GM19240 (cell line): Measurements from ENCODE around the gene GBF1.
"Not testable (repeated sequence)": the region's sequence is repeated elsewhere in the genome, so short reads cannot be mapped to it uniquely, and the experiment has no call there.

ENCODE experiments used
- DNase-seq: peaks from one replicate; pipeline ENCODE4 v3.0.0; 2011; ENCODE audit warnings: low spot score; ENCODE audit not compliant: insufficient read length

The GBF1 gene

DNA sequence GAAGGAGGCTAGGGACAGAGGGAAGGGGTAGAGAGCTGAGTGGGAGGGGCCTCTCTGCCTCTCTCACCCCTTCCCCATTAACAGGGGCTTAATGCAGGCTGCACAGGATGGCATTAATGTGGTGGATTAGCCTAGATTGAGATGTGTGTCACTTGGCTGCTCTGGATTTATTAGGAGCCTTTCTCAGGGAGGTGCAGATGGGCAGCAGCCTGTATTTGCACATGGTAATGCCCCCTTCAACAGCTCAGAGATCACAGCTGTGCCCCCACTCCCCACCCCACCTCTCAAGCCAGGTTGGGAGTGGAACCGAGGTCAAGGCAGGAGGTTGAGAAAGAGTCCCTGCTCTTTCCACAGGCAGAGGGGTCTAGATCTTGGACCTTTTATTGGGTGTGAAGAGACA lies 11.3 kb upstream of the GBF1 start:
- DNase-seq = no peak

DNA sequence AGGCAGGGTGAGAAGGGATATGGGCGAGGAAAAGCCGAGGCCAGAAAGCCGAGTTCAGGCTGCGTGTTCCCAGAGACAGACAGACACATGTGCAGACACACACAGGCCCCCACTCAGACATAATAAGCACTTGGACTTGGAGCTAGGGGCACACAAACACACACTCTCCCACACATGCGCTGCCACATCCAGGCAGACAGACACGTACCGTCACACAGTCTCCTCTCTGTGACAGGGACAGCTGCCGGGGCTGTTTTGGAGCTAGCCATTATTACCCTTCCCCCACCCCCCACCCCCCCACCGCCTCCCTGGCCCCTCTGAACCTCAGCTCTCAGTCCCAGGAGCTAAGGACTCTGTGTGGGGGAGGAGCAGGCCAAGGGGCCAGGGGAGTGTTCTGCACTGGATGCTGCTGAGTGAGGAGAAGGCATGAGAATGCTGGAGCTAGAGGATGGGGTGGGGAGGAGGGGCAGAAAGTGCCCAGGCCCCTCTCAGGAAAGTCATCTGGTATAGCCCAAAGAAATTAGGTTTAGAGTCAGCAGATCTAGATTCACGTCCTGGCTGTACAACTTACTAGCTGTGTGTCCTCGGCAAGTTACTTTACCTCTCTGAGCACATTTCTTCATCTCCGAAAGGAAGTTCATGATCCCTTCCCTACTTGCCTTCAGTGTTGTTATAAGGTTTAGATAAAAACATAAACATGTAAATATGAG lies 10.3 kb upstream of the GBF1 start:
- no peak for DNase-seq

DNA sequence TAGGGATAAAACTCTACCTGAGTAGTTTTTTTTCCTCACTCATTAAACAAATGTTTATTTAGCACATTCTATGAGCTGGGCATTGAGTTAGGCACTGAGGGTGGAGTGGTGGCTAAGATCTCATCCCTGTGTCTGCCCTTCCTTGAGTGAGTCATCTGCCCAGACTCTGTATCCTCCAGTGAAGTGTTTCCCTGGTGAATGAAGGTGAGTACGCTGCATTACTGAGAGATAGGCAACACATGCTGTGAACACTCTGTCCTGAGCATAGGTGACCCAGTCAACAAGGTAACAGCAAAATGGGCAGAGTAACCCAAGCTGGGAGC lies 9.8 kb upstream of the GBF1 start:
- DNase-seq = no peak

DNA sequence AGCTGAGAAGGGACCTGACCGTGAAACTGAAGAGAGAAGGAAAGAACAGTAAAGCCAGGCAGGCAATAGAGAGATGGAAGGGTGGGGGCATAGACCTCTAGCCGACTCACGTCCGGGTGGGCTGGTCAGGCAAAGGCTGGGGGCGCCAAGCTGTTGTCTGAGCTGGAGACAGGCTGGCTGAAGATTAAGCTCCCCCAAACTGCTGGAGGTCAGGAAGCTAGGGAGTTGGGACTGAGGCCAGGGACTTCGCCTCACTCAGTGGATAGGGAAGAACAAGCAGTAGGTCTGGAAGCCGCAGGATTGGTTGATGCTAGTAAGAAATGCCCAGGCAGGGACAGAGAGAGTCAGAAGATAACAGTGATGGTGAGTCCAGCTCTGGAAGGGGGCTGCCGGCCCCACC lies 9.3 kb upstream of the GBF1 start:
- no peak for DNase-seq

DNA sequence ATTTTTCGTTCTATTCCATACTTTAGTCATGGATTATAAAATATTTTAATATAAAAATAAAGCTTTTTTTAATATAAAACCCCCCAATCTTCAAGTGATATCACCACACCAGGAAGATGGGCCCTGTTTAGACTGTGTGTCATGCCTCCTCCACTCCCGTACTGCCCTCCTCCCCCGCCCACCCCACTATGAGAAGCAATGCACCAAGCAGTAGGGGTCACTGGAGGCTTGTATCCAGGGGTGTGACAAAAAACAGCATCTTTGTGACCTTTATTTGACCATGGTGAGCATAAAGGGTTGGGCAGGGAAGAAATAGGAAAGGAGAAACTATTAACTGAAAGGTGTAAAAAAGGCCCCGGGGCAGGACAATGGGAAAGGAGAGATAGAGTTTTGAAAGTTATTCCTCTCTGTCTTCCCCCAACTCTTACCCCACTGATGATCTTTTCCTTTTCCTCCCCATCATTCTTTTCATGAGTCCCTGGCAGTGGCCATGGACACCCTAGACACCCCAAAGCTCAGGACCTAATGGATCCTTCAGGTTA lies 7.5 kb upstream of the GBF1 start:
- no peak for DNase-seq

DNA sequence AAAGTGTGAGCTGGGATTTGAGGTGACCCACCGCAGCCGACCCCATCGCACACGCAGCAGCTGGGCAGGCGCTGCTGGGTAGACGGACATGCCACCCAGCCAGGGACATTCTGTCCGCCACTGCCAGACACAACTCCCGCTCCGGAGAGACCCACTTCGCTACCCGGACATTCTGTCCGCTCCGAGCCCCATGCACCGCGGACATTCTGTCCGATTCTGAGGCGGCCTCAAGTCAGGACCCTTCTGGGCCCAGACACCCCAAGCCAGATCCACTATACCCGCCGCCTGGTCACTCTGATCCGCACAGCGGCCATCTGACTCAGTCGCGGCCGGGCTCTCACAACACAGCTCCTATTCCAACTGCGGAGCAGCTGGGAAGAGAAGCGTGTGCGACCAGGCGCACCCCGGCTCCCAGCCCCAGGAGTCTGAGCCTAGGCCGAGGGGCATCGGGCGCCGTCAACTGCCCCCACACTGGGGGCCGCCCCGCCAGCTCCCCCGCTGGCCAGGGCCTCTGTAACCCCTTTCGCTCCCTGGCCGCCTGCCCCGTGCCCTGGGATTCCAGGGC lies 4.8 kb upstream of the GBF1 start:
- DNase-seq = no peak

DNA sequence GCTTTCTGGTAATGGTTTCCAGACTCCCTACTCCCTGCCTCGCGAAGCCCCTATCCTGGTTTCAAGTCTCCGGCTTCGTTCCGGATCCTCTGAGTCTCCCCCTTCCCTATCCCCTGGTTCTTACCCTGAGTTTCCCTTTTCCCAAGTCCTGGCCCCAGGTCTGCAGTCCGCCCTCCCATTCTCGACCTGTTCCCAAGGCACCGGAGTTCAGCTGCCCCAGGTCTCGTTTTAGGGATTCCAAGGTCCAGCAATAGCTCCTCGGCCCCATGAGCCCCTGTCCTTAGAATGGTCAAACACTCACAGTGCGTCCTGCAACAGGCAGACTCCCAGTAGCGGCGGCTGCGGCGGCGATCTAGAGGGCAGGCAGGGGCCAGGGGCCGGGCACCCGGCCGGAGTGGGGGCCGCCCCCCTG lies 4.3 kb upstream of the GBF1 start:
- DNase-seq = no peak

DNA sequence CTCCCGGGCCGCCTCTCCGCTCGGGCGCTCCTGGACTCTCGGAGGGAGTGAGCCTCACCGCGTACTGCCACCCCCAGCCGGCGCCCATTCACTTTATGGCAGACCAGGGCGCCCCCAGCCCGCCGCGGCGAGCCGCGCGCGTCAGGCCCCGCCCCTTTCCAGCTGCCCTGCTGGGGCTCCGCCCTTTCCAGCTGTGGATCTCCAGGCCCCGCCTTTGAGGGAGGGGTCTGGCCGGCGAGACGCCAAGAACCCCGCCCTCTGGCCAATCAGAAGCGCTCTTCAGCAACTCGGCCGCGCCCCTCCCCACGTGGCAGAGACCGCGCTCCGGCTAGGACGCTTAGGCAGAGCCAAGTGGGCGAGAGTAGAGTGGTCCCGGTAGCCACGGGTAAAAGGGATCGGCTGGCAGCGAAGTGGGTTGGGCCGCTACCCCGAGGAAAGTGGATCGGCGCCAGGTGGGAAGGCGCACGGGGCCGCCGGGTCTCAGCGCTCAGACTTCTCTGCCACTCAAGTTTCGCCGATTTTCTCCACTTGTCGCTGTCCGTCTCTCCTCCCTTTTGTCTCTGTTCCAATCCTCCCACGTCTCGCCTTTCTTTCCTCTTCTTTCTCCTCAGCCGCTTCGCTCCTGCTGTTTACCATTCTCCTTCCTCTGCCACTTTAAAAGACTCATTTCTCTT lies 3.8 kb upstream of the GBF1 start, which contains the start of gene PITX3:
TSS of gene PITX3 (minus strand) at position 69 of the 674 bp plus-strand sequence. CDS start 9,432 bp downstream, outside the sequence.
- peak; percentile 90 for DNase-seq

DNA sequence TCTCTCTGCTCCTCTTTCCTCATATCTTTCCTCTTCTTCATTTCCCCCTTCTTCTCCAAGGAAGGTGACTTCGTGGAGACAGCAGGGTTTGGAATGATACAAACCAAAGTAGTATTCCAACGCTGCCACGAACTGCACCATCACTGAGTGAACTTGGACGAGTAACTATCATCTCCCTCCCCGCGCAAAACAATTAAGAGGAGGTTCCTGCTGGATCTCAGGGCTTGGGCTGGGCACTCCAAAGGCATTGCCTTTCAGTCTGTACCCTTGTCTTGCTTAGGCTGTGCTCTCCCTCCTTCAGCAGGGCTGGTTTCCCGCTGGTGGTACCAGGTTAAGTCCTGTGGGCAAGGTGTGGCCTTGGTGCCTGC lies 3.2 kb upstream of the GBF1 start:
- DNase-seq = no peak

DNA sequence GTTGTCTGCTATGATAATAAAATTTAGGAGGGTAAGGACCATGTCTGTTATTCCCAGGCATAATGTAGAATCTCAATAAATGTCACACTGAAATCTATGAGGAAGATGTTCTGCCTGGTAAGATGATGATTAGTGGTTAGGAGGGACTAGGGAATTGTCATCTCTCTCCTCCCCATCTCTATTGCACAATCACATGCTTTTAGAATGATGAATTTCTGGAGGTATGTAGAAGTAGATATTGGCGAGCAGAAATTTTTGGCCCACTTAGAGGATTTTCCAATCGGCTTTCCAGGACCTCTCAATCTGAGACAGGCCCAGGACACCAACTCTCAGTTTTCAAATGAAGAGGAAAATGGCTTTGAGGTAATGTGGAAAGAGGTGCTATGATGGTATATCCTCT lies 2.0 kb upstream of the GBF1 start:
- DNase-seq = no peak

DNA sequence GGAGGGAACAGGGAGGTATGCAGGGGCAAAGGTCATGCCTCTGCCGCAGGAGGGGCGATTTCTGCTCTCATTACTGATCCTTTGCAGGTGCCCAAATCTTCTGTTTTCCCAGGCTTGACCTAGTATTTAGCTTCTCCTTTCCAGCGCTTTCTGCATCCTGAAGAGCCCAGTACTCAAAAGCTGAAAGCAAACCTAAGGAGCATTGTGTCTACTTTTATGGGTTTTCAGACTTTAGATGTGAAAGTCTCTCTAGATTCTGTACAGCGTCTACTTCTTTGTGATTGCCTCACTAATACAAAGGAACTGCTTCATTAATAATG lies 560 bp downstream of the GBF1 start:
- no peak for DNase-seq

DNA sequence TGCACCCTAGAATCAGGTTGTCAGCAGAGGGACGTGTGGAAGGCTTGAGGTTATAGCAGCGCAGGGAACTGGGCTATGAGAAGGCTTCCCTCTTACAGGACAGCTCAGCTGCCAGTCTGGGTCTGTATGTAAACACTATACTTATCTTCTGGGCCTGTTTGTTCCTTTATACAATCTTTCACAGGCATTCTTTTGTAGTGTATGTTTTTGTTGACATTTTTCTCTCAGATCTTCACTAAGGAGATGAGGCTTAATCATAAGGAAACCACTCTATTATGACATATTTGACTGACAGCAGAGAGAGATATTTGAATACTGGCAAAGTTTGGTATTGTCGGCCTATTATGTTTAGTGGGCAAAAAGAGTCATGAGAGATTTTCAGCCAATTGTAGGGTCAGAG lies 929 bp downstream of the GBF1 start:
- no peak for DNase-seq

DNA sequence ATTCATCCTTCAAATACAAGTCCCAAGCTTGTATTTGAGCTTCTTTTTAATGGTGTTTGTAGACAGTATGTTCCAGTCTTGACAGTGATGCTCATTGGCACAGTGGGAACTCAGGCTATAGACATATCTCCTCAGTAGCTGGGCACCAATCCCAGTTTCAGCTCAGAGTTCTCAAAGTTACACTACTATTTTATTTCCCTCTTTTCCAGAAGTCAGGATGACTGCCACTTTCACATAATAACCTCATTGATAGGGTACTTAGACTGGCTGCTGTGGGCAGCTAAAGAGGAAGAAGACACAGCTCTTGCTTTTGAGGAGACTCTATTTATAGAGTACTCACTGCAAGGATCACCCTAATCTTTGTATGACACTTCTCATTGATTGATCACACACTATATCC lies 2.4 kb downstream of the GBF1 start:
- no peak for DNase-seq

DNA sequence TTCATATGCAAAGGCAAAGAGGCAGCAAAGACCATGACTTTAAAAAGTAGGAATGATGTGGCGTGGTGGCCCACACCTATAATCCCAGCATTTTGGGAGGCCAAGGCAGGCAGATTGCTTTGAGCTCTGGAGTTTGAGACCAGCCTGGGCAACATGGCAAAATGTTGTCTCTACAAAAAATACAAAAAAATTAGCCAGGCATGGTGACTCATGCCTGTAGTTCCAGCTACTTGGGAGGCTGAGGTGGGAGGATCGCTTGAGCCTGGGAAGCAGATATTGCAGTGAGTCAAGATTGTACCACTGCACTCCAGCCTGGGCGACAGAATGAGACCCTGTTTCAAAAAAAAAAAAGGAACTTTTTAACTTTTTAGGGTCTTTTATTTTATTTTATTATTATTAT lies 7.2 kb downstream of the GBF1 start:
- DNase-seq = not testable (repeated sequence)

DNA sequence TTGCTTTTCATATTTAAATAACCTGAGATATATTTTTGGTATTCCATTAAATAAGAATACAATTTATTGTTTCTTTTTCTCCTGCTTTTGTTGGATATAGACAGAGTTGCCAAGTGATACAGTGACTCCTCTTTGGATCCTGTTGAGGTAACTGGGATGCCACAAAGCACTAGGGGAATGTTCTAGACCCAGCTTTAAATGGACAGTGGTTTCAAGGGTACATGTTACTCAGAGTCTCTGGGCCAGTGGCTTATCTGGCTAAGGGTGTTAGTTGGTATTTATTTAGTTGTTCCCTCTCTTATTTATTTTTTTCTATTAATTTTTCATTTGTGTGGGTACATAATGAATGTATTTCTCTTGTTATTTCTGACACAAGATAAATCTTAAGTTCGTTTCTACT lies 9.1 kb downstream of the GBF1 start:
- no peak for DNase-seq

DNA sequence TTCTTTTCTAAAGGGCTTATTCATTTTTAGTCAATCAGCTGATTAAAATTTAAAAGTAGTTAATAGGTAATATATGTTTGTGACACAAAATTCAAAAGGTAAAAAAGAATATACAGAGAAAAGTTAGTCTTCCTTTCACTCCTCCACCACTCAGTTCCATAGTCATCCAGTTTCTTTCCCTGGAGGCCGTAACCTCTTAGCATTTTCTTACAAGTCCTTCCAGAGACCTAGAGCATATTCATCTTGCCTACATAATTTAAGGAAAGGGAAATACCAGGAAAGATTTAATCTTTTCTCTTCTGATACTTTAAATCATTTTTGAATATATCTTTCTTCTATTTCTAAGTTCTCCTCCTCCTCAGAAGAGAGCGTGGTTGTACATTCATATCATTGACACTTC lies 10.1 kb downstream of the GBF1 start:
- no peak for DNase-seq

DNA sequence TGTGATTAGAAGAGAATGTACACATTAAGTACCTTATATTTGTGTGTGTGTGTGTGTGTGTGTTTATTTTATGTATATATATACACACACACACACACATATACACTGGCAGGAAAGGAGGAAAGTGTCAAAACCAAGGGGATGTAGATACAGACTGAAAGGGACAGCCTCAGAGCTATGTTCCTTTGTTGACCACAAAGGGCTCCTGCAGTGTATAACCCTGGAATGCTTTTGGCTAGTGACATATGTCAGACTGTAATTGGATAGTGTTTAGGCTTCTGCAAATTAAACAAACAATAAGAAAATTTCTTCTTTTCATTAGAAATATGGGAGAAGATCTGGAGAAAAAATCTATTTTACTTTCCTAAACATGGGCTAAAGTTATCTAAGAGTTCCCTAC lies 15.9 kb downstream of the GBF1 start:
- DNase-seq = no peak

DNA sequence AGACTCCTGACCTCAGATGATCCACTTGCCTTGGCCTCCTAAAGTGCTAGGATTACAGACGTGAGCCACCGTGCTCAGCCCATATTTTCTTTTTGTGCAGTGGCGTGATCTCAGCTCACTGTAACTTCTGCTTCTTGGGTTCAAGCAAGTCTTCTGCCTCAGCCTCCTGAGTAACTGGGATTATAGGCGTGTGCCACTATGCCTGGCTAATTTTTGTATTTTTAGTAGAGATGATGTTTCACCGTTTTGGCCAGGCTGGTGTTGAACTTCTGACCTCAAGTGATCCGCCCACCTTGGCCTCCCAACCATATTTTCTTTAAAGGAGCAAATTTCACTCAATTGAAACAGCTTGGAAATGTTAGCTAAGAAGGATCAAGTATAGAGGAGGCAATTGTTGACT lies 16.5 kb downstream of the GBF1 start:
- DNase-seq = no peak

DNA sequence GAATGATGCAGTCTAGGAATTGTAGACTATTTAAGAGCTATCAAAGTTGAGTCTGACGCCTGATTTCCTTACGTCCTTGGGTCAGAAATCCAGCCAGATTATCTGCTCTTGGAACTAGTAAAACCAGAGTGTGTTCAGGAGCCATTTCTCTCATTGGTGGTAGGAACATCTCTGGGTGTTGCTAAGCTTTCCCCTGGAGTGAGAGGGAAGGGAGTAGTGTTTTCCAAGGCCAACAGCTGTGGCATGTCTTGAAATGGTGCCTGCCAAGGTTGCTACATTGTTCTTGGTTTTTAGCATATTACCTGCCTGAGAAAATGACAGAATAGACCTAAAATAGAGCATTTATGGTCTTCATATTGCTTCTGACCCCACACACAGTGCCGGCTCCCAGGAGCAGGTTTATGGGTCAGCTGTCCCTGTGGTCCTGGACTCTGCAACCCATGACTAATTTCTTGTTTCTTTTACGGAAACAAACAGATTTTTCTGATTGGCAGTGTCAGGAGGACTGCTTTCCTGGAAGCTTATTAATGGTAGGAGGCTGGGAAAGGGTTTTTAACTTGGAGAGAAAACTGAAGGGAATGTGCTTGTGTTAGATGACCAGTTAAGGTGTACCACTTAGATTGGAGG lies 17.5 kb downstream of the GBF1 start:
- DNase-seq = no peak

DNA sequence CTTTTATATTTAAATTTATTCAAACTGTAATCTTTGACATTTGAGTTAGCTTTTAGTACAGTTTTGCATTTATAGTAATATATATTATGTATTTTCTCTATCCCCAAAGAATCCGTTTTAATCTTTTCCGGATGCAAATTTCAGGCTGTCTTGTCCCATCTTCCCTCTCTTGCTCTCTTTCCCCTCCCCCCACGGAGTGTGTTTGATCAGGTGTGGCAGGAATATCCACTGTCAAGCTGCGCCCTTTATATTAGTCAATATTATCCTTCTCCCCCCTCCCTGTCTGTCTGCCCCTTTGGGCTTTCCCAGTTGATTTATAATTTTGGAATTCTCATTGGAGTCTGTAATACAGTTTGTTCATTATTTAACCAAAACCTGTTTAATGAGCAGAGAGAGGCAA lies 19.0 kb downstream of the GBF1 start:
- DNase-seq = no peak

DNA sequence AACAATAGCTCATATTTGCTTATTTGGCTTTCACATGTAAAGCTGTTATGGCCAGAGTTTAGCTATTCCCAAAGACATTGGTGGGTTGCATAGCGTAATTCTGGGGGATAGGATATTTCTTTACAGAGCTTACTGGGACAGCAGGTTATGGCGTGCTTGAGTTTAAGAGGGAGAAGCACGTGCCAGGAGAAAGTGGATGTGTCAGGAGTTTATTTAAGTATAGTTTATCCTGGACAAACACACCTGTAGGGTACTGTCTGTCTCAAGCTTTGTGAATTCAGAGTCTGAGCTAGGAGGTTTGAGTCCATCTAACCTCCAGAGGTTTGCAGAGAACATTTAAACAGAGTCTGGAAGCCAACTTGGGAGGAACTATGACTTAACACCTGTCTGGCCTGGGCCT lies 21.3 kb downstream of the GBF1 start:
- DNase-seq = no peak

DNA sequence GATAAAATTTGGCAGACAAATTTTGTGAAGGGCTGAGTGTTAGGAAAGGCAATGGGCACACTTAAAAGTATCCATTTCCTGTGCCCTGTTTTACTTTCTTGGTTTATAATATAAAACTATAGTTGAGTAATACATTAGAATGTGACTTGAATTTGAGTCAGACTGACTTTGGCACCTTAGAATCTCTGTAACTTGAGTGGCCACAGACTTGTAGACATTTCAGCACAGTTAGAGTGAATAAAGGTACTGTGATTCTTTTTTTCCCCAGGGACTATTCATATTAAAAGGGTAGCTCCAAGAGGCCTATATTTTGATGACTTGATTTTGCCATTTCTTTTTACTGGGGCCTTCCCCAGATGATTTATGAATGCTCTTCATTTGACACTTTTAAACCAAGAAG lies 22.4 kb downstream of the GBF1 start:
- DNase-seq = no peak
